A673 (cell line): ENCODE results near the gene USPL1.

Experiments used
- EZH2 ChIP-seq: fragments of 200-600 bp; sonication (generic); IDR thresholded peaks from 2 replicates; pipeline ENCODE4 v1.6.1; 2017; ENCODE audit warnings: borderline replicate concordance, low read depth, mild to moderate bottlenecking, mixed read lengths, antibody characterized with exemption, low read length; ENCODE audit not compliant: poor library complexity, severe bottlenecking
- TF ChIP-seq, protein P1 (sequence below): fragments of 300-800, 200-600 bp; sonication (generic); conservative IDR thresholded peaks from 2 replicates; pipeline ENCODE4 v1.5.1; 2017; ENCODE audit warnings: low read depth, mild to moderate bottlenecking, antibody characterized with exemption, low read length, moderate library complexity, mixed read lengths

DNA sequence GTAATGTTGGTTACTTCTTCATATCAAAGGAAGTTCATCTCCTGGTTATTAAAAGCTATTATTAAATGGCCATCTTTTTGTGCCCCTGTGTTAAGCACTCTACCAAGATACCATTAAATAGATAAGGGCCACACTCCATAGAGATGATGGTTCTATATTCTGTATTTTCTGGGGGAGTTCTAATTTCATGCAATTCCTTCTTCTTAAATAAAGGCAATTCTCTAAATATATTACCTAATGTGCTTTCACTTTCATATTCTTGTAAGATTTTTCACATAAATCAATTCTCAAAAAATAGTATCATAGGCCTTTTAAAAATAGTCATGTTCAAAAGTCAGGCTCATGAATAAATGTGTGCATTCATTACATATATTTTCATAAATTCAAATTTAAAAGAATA lies 47.0 kb upstream of the USPL1 start:
- TF ChIP-seq, protein P1, sequence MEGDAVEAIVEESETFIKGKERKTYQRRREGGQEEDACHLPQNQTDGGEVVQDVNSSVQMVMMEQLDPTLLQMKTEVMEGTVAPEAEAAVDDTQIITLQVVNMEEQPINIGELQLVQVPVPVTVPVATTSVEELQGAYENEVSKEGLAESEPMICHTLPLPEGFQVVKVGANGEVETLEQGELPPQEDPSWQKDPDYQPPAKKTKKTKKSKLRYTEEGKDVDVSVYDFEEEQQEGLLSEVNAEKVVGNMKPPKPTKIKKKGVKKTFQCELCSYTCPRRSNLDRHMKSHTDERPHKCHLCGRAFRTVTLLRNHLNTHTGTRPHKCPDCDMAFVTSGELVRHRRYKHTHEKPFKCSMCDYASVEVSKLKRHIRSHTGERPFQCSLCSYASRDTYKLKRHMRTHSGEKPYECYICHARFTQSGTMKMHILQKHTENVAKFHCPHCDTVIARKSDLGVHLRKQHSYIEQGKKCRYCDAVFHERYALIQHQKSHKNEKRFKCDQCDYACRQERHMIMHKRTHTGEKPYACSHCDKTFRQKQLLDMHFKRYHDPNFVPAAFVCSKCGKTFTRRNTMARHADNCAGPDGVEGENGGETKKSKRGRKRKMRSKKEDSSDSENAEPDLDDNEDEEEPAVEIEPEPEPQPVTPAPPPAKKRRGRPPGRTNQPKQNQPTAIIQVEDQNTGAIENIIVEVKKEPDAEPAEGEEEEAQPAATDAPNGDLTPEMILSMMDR = no peak
- TF ChIP-seq EZH2 = no peak
